A549 treated with DMSO at 1 μM for 4 hours (cell line): Measurements from ENCODE around the gene CHEK2. TPM values are rescaled to one million over a fixed set of nuclear protein-coding genes. Genes with fewer than 3 reads are reported as not detected.

Source experiments
- total RNA-seq: library from RNA; stranded (reverse); fragments of 200-300 nt; extraction: Qiagen RNA extraction; gene quantifications from 5 replicates; pipeline ENCODE4 v1.2.3, GENCODE V29; 2022; ENCODE audit warnings: low read depth

The CHEK2 gene
- total RNA-seq: 8.2 to 11.0 TPM (median 9.2 TPM) in 5 replicates

GRCh38 chr22:28741785-28742561 is at the start of gene CHEK2, which contains the start of gene HSCB:
TSS of gene CHEK2 (minus strand) at chr22:28741820. CDS start at chr22:28734721, 7,099 bp downstream.
TSS of gene HSCB (plus strand) at chr22:28742039. CDS start at chr22:28742096, 57 bp downstream.

DNA sequence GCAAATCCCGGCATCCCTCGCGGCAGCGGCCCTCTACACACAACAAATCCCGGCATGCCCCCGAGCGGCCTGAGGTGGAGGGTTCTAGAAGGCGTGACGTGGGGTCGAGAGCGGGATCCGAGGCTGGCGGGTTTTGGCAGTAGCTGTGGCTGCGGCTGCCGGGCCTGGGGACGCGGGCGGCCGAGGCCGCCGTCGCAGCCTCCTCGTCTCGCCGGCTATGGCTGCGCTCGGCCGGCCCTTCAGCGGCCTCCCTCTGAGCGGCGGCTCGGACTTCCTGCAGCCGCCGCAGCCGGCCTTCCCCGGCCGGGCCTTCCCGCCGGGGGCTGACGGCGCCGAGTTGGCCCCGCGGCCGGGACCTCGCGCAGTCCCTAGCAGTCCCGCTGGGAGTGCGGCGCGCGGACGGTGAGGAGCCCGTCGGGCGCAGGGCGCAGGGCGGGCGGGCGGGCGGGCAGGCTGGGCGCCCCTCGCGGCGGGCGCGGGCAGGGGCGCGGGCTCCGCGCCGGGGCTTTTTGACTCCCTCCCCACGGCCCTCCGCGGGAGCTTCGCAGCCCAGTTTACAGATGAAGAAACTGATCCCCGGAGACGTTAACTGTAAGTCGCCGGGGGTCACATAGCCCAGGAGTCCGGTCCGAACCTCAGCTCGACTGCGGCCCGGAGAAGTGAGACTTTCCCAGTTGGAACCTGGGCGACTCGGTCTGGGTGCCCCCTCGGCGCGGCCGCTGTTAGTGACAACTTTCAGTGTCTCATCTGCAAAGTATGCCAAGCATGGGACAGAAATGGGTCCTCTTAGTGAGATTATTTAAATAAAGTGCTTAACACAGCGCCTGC is 31.2 kb upstream of the CHEK2 start, which contains the start of gene CCDC117:
Gene CCDC117 (plus strand): TSS at position 63 of the 828 bp plus-strand sequence. CDS start 155 bp downstream, at position 218.

GRCh38 chr22:28679611-28680287 is 61.9 kb downstream of the CHEK2 start, which contains the start of gene TTC28:
TSS of gene TTC28 (minus strand) at chr22:28679840. CDS start at chr22:28679723, 117 bp downstream.

Other genes with a start within 250 kb of the CHEK2 start
- gene TTC28, start 62.0 kb downstream of the CHEK2 start, total RNA-seq: 1.7 to 4.2 TPM (median 3.2 TPM) in 5 replicates
- 10.3 to 13.8 TPM (median 12.2 TPM) in 5 replicates for gene HSCB, start 219 bp upstream of the CHEK2 start, total RNA-seq
- 10.1 to 14.6 TPM (median 13.2 TPM) in 5 replicates for gene CCDC117, start 30.9 kb upstream of the CHEK2 start, total RNA-seq
- gene XBP1, start 58.7 kb upstream of the CHEK2 start, total RNA-seq: 40.5 to 55.6 TPM (median 55.0 TPM) in 5 replicates
- 5.6 to 6.9 TPM (median 6.3 TPM) in 5 replicates for gene ZNRF3, start 141.8 kb upstream of the CHEK2 start, total RNA-seq